ENCODE measurements around the gene CRNKL1. TPM values are rescaled to one million over a fixed set of nuclear protein-coding genes. Genes with fewer than 3 reads are reported as not detected.

CRNKL1 gene
- total and polyA plus RNA-seq, 2 of the 4 experiments (the other 2 are of a cell fraction) = 7.4 to 20.1 TPM

DNA sequence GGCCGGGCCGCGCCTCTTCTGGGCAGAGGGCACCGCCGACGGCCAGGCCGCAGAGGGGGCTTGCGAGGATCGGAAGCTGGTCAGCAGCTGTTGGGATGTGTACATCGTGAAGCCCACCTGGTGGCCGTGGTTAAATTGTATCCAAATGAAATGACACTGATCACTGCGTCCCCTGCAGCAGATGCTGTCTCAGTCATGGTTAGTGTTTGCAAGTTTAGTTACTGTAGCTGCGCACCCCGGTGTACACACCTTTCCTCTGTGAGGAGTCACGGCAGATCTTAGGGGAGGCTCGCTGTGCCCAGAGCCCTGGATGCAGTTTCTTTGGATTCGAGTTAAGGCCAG is 34.5 kb downstream of the CRNKL1 start:
- TF ChIP-seq CEBPB (IDR thresholded peaks at IDR 0.05; ENCODE audit: low read depth, low read length) (no peak), POLR2A (IDR thresholded peaks at IDR 0.05; ENCODE audit: low read depth, low read length) (no peak), MAZ (IDR thresholded peaks at IDR 0.05; ENCODE audit: borderline replicate concordance, low read depth, low read length) (no peak), CHD1 (IDR thresholded peaks at IDR 0.05; ENCODE audit: low read depth, low read length) (no peak), BHLHE40 (IDR thresholded peaks at IDR 0.05; ENCODE audit: low read depth, low read length) (no peak), MXI1 (IDR thresholded peaks at IDR 0.05; ENCODE audit: borderline replicate concordance, low read depth, low read length) (no peak), RFX5 (IDR thresholded peaks at IDR 0.05; ENCODE audit: low read depth, low read length) (no peak), MAFK (IDR thresholded peaks at IDR 0.05; ENCODE audit: low read depth, low read length) (no peak), SMC3 (IDR thresholded peaks at IDR 0.05; ENCODE audit: low read depth, low read length) (no peak), FOS (IDR thresholded peaks at IDR 0.05; ENCODE audit: low read depth, low read length) (no peak)
- TF ChIP-seq, protein P1, sequence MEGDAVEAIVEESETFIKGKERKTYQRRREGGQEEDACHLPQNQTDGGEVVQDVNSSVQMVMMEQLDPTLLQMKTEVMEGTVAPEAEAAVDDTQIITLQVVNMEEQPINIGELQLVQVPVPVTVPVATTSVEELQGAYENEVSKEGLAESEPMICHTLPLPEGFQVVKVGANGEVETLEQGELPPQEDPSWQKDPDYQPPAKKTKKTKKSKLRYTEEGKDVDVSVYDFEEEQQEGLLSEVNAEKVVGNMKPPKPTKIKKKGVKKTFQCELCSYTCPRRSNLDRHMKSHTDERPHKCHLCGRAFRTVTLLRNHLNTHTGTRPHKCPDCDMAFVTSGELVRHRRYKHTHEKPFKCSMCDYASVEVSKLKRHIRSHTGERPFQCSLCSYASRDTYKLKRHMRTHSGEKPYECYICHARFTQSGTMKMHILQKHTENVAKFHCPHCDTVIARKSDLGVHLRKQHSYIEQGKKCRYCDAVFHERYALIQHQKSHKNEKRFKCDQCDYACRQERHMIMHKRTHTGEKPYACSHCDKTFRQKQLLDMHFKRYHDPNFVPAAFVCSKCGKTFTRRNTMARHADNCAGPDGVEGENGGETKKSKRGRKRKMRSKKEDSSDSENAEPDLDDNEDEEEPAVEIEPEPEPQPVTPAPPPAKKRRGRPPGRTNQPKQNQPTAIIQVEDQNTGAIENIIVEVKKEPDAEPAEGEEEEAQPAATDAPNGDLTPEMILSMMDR (conservative IDR thresholded peaks at IDR 0.05; ENCODE audit: low read depth, low read length) = no peak
- TF ChIP-seq, protein P2, sequence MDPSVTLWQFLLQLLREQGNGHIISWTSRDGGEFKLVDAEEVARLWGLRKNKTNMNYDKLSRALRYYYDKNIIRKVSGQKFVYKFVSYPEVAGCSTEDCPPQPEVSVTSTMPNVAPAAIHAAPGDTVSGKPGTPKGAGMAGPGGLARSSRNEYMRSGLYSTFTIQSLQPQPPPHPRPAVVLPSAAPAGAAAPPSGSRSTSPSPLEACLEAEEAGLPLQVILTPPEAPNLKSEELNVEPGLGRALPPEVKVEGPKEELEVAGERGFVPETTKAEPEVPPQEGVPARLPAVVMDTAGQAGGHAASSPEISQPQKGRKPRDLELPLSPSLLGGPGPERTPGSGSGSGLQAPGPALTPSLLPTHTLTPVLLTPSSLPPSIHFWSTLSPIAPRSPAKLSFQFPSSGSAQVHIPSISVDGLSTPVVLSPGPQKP (IDR thresholded peaks at IDR 0.05; ENCODE audit: borderline replicate concordance, low read depth, low read length) = no peak
- WGBS, 2 experiments (ENCODE audit: extremely low coverage in 2 of 2, insufficient read length in 1 of 2) = 2% methylated on average over 9 of the region's 17 CpGs; no CpG with 5 or more reads in 1 of the 2 experiments
- CTCF ChIA-PET = no interaction called here

More for the DNA sequence above, 34.5 kb downstream of the CRNKL1 start:
- H2BK15ac ChIP-seq (ENCODE audit: low read depth, low read length) = no peak overlapping the region
- in situ Hi-C loops (cut with MboI; ENCODE audit: low sequenced_read_pairs) = no loop called here
- dilution Hi-C loops (cut with HindIII; ENCODE audit: low sequenced_read_pairs, unreplicated experiment) = no loop called here
- H3K4me3 ChIP-seq (ENCODE audit: insufficient read depth, low read depth, low read length) = peak overlapping the region; percentile 86
- no peaks in the 10 kb centered on the region for H3K27me3 ChIP-seq (ENCODE audit: control insufficient read depth, insufficient read depth, low read length)
- H3K27ac ChIP-seq (ENCODE audit: insufficient read depth, low read length) = peak overlapping the region; percentile 58
- H3K4me2 ChIP-seq (ENCODE audit: low read depth, low read length) = peak overlapping the region; percentile 100
- peak overlapping the region; percentile 66 to 81; a peak in 2 of 4 replicates for H4K8ac ChIP-seq (ENCODE audit: low read depth in 2 of 2, low read length in 2 of 2)
- no peak overlapping the region for H4K91ac ChIP-seq (ENCODE audit: insufficient read depth, low read depth, low read length)
- H3K56ac ChIP-seq (ENCODE audit: extremely low read depth, insufficient read depth, low read length) = no peak overlapping the region
- H3K9ac ChIP-seq (ENCODE audit: low read depth, low read length) = peak overlapping the region; percentile 88
- peak overlapping the region; percentile 97 for H2AFZ ChIP-seq (replicated peaks; ENCODE audit: low read length, poor library complexity)
- peak overlapping the region; percentile 38 for H4K5ac ChIP-seq (ENCODE audit: low read depth, low read length)
- DNase-seq = no peak
- no peaks in the 10 kb centered on the region for H3K9me3 ChIP-seq (ENCODE audit: control insufficient read depth, insufficient read depth, low read length)
- H2BK5ac ChIP-seq (ENCODE audit: low read depth, low read length, poor library complexity, severe bottlenecking) = peak overlapping the region; percentile 28
- H3K36me3 ChIP-seq (ENCODE audit: control insufficient read depth, insufficient read depth, low read length) = peaks cover 5% of the 10 kb centered on the region; the same call in 1 of the 2 replicates
- POLR2A ChIA-PET (ENCODE audit: unreplicated experiment) = interaction anchor here (1.1 kb wide), 1 partner anchor 43 kb away, joined by 5 read pairs; no protein-coding TSS in a partner anchor
- peaks cover 19% of the 10 kb centered on the region for H3K9me1 ChIP-seq (ENCODE audit: insufficient read depth, low read length)
- H3K79me1 ChIP-seq (ENCODE audit: low read depth in 1 of 2, low read length in 2 of 2) = peaks cover 24 to 45% of the 10 kb centered on the region in 2 experiments
- H2BK120ac ChIP-seq (ENCODE audit: low read depth, low read length) = no peak overlapping the region
- peak overlapping the region; percentile 49; the same call in 1 of the 2 replicates for H2AK5ac ChIP-seq (ENCODE audit: low read depth, low read length)
- peak overlapping the region; percentile 79; the same call in 1 of the 2 replicates for H3K4ac ChIP-seq (ENCODE audit: low read depth, low read length)
- intact Hi-C loops (cut with micrococcal nuclease) = no loop called here
- H3K4me1 ChIP-seq (ENCODE audit: control insufficient read depth, insufficient read depth, low read length) = peaks cover 17% of the 10 kb centered on the region
- no peak overlapping the region for H2BK20ac ChIP-seq (ENCODE audit: low read depth, low read length)
- peak overlapping the region; percentile 96 for H2AK9ac ChIP-seq (replicated peaks; ENCODE audit: low read depth, low read length, poor library complexity)
- no TSS peak for BruUV-seq (replicated peaks)
- ATAC-seq (ENCODE audit: low read depth) = no peak
- H3K14ac ChIP-seq (replicated peaks; ENCODE audit: low read depth, low read length) = peak overlapping the region; percentile 72
- no peak overlapping the region for H3K18ac ChIP-seq (ENCODE audit: low read depth, low read length)
- H4K20me1 ChIP-seq (ENCODE audit: insufficient read depth, low read length) = peaks cover 17% of the 10 kb centered on the region
- H3K23ac ChIP-seq (ENCODE audit: low read depth, low read length) = 0 out of 2 replicates have a peak overlapping the region, but pooled peaks have one; percentile 41
